HepG2 (cell line): ENCODE results near the gene MLC1. TPM values are rescaled to one million over a fixed set of nuclear protein-coding genes. Genes with fewer than 3 reads are reported as not detected.

Experiments used
- ATAC-seq: fragments of 200-7000 bp; cut with Tn5 transposase; 3 replicates; pipeline ENCODE4 v1.9.1; 2020; ENCODE audit warnings: mild to moderate bottlenecking, moderate library complexity
- BruUV-seq: library from RNA; stranded (reverse); fragments of 400-500 nt; replicated peaks from 2 replicates; lab custom pipeline; 2021; lab: Mats Ljungman, UMichigan
- CTCF ChIA-PET: fragments of 300-600 bp; formaldehyde crosslinking; extraction: SDS; loops from one replicate; lab custom pipeline; 2021; ENCODE audit warnings: low total read pairs, inconsistent platforms, low intra/inter-chr PET ratio; lab: Yijun Ruan, JAX
- POLR2A ChIA-PET: fragments of 350-600 bp; sonication (Branson Sonifier 250); formaldehyde crosslinking; loops from one replicate; lab custom pipeline; 2020; ENCODE audit warnings: antibody characterized with exemption, inconsistent platforms; lab: Yijun Ruan, JAX
- DNase-seq: peaks from one replicate; pipeline ENCODE4 v3.0.0-alpha.2; 2015; ENCODE audit warnings: low spot score
- FAIRE-seq: peaks from 3 replicates; lab custom pipeline; 2011; peaks lifted over from hg19 to GRCh38; lab: Jason Lieb, UNC
- H2AFZ ChIP-seq: one replicate; pipeline ENCODE4 v1.6.1; 2011; ENCODE audit warnings: low read length, inconsistent platforms
- H3K27ac ChIP-seq: fragments of 300-600 bp; 3 replicates; pipeline ENCODE4 v1.8.0; 2011; ENCODE audit warnings: mixed run types, mild to moderate bottlenecking, mixed read lengths, low read length, inconsistent platforms; ENCODE audit not compliant: insufficient read depth; ENCODE audit errors: extremely low read length
- H3K27me3 ChIP-seq, 2 experiments: fragments of 200-600 bp in 1 of 2; 2 replicates in 1 of 2; 3 replicates in 1 of 2; pipeline versions ENCODE4 v1.6.0 to v1.8.0; 2011; ENCODE audit warnings: low read length in 2 of 2, mild to moderate bottlenecking in 2 of 2, moderate library complexity in 2 of 2, inconsistent platforms in 1 of 2; ENCODE audit not compliant: insufficient read depth in 2 of 2, control insufficient read depth in 1 of 2
- H3K36me3 ChIP-seq, 2 experiments: fragments of 200-600 bp in 1 of 2; replicated peaks in 1 of 2; 2 replicates in 1 of 2; 3 replicates in 1 of 2; pipeline versions ENCODE4 v1.5.1 to v1.8.0; 2011; ENCODE audit warnings: low read length in 2 of 2, inconsistent platforms in 1 of 2; ENCODE audit not compliant: insufficient read depth in 2 of 2, control insufficient read depth in 1 of 2
- H3K4me1 ChIP-seq: 2 replicates; pipeline ENCODE4 v1.5.1; 2012; ENCODE audit warnings: low read length, inconsistent platforms; ENCODE audit not compliant: insufficient read depth
- H3K4me2 ChIP-seq: 2 replicates; pipeline ENCODE4 v1.6.0; 2011; ENCODE audit warnings: low read depth, low read length, inconsistent platforms
- H3K4me3 ChIP-seq, 3 experiments: fragments of 200-600 bp in 1 of 3; sonication (generic), shearing (Covaris generic) in 1 of 3; replicated peaks in 1 of 3; 2 replicates each; pipeline ENCODE4 v1.5.1; 2011 to 2016; ENCODE audit warnings: low read length in 3 of 3, inconsistent platforms in 2 of 3, low read depth in 2 of 3, mild to moderate bottlenecking in 2 of 3, control low read depth in 1 of 3, mixed read lengths in 1 of 3; ENCODE audit not compliant: insufficient read depth in 1 of 3
- H3K79me2 ChIP-seq: one replicate; pipeline ENCODE4 v1.6.1; 2011; ENCODE audit warnings: low read length, inconsistent platforms; ENCODE audit not compliant: insufficient read depth
- H3K9ac ChIP-seq: 2 replicates; pipeline ENCODE4 v1.6.0; 2011; ENCODE audit warnings: mild to moderate bottlenecking, low read depth, low read length, inconsistent platforms; ENCODE audit not compliant: insufficient read depth
- H3K9me3 ChIP-seq: 2 replicates; pipeline ENCODE4 v1.5.1; 2012; ENCODE audit warnings: mild to moderate bottlenecking, low read length
- H4K20me1 ChIP-seq: 2 replicates; pipeline ENCODE4 v1.6.0; 2011; ENCODE audit warnings: inconsistent platforms, mild to moderate bottlenecking, low read length, moderate library complexity; ENCODE audit not compliant: insufficient read depth
- ARNT2 ChIP-seq: sonication (generic); formaldehyde crosslinking; IDR thresholded peaks from 2 replicates; pipeline ENCODE4 v1.8.0; 2022; ENCODE audit warnings: mild to moderate bottlenecking, low read depth, missing genetic modification reagents, moderate library complexity
- BORCS8-MEF2B ChIP-seq: sonication (generic); formaldehyde crosslinking; IDR thresholded peaks from 2 replicates; pipeline ENCODE4 v1.8.0; 2022; ENCODE audit warnings: mild to moderate bottlenecking, missing genetic modification reagents
- ETV5 ChIP-seq: IDR thresholded peaks from 2 replicates; pipeline ENCODE4 v1.6.1; 2018; ENCODE audit warnings: missing biosample characterization, missing genetic modification reagents, inconsistent platforms, borderline replicate concordance
- ETV6 ChIP-seq: sonication (generic); formaldehyde crosslinking; conservative IDR thresholded peaks from 2 replicates; pipeline ENCODE4 v1.4.0; 2020; ENCODE audit warnings: missing genetic modification reagents
- FOSL2 ChIP-seq: sonication (generic); formaldehyde crosslinking; IDR thresholded peaks from 2 replicates; pipeline ENCODE4 v1.4.0; 2020; ENCODE audit warnings: missing genetic modification reagents
- GABPA ChIP-seq, 2 experiments: IDR thresholded peaks; 2 replicates each; pipeline ENCODE4 v1.6.1; 2011 to 2016; ENCODE audit warnings: low read depth in 2 of 2, low read length in 1 of 2, missing biosample characterization in 1 of 2, missing genetic modification characterization in 1 of 2
- GABPB1 ChIP-seq: IDR thresholded peaks from 2 replicates; pipeline ENCODE4 v1.6.1; 2016; ENCODE audit warnings: mild to moderate bottlenecking, missing genetic modification reagents, moderate library complexity, missing compliant biosample characterization
- NFKB2 ChIP-seq: sonication (generic); formaldehyde crosslinking; IDR thresholded peaks from 2 replicates; pipeline ENCODE4 v1.4.0; 2020; ENCODE audit warnings: missing genetic modification reagents, borderline replicate concordance
- SALL2 ChIP-seq: sonication (generic); formaldehyde crosslinking; IDR thresholded peaks from 2 replicates; pipeline ENCODE4 v1.8.1; 2023; ENCODE audit warnings: mild to moderate bottlenecking, missing genetic modification reagents, inconsistent platforms
- TFDP2 ChIP-seq: sonication (generic); formaldehyde crosslinking; IDR thresholded peaks from 2 replicates; pipeline ENCODE4 v1.4.0; 2020; ENCODE audit warnings: missing genetic modification reagents
- XRCC5 ChIP-seq: fragments of 200-400 bp; formaldehyde crosslinking; optimal IDR thresholded peaks from 2 replicates; pipeline ENCODE3; 2017; ENCODE audit warnings: mild to moderate bottlenecking, low read length
- ZNF224 ChIP-seq: sonication (generic); formaldehyde crosslinking; IDR thresholded peaks from 2 replicates; pipeline ENCODE4 v1.5.0; 2020; ENCODE audit warnings: mild to moderate bottlenecking, missing genetic modification reagents
- ZNF274 ChIP-seq: sonication (generic); formaldehyde crosslinking; IDR thresholded peaks from 2 replicates; pipeline ENCODE4 v1.5.1; 2020; ENCODE audit warnings: mild to moderate bottlenecking, missing genetic modification reagents
- ZNF512 ChIP-seq: sonication (generic); formaldehyde crosslinking; IDR thresholded peaks from 2 replicates; pipeline ENCODE4 v1.4.0; 2020; ENCODE audit warnings: mild to moderate bottlenecking, missing genetic modification reagents
- ZNF549 ChIP-seq: sonication (generic); formaldehyde crosslinking; IDR thresholded peaks from 2 replicates; pipeline ENCODE4 v1.5.0; 2020; ENCODE audit warnings: missing genetic modification reagents
- ZNF563 ChIP-seq: sonication (generic); formaldehyde crosslinking; IDR thresholded peaks from 2 replicates; pipeline ENCODE4 v1.8.0; 2022; ENCODE audit warnings: mild to moderate bottlenecking, moderate library complexity, missing genetic modification reagents
- ZNF607 ChIP-seq: sonication (generic); formaldehyde crosslinking; IDR thresholded peaks from 2 replicates; pipeline ENCODE4 v1.5.1; 2020; ENCODE audit warnings: missing genetic modification reagents, mild to moderate bottlenecking, borderline replicate concordance
- WGBS: methylation state at CpG from one replicate; pipeline ENCODE4 v1.1.6; 2017; ENCODE audit warnings: low lambda C conversion rate; 5-methylcytosine and 5-hydroxymethylcytosine counted together
- in situ Hi-C: cut with HindIII; loops from 2 replicates; pipeline ENCODE4 v1.10.0; 2017; ENCODE audit warnings: low pct_unique_long_range_greater_than_20kb; ENCODE audit not compliant: extremely low pct_ligation_motif_present
- intact Hi-C: fragments of 100-400 bp; cut with micrococcal nuclease; formaldehyde crosslinking; loops from one replicate; pipeline ENCODE4 v1.10.0; 2022; ENCODE audit not compliant: unreplicated experiment
- polyA plus RNA-seq, 8 experiments: library from polyadenylated mRNA; depleted of rRNA in 3 of 8; stranded (reverse) in 7 of 8; unstranded in 1 of 8; fragments of >200 nt; fragmentation: Illumina TruSeq in 4 of 8; extraction: Trizol in 4 of 8; gene quantifications; 2 replicates each; pipeline versions ENCODE4 v1.2.1 to v1.2.3, GENCODE V29; 2011 to 2016; ENCODE audit warnings: low read depth in 4 of 8, missing spikeins in 1 of 8, mixed read lengths in 1 of 8; ENCODE audit not compliant: insufficient read depth in 1 of 8
- total RNA-seq, 5 experiments: library from RNA; depleted of rRNA; stranded (reverse); fragments of >200 nt; fragmentation: Illumina TruSeq; extraction: Trizol; gene quantifications; 2 replicates each; pipeline ENCODE4 v1.2.3, GENCODE V29; 2016; ENCODE audit warnings: low read depth in 1 of 5
- TF ChIP-seq, protein P1 (sequence below): sonication (generic); formaldehyde crosslinking; IDR thresholded peaks from 2 replicates; pipeline ENCODE4 v1.5.0; 2020; ENCODE audit warnings: missing genetic modification reagents, mild to moderate bottlenecking, borderline replicate concordance

MLC1 gene
- total and polyA plus RNA-seq, 2 of the 13 experiments (the other 11 are each of a cell fraction or from before 2014, with no cell fraction given), result not detected

DNA sequence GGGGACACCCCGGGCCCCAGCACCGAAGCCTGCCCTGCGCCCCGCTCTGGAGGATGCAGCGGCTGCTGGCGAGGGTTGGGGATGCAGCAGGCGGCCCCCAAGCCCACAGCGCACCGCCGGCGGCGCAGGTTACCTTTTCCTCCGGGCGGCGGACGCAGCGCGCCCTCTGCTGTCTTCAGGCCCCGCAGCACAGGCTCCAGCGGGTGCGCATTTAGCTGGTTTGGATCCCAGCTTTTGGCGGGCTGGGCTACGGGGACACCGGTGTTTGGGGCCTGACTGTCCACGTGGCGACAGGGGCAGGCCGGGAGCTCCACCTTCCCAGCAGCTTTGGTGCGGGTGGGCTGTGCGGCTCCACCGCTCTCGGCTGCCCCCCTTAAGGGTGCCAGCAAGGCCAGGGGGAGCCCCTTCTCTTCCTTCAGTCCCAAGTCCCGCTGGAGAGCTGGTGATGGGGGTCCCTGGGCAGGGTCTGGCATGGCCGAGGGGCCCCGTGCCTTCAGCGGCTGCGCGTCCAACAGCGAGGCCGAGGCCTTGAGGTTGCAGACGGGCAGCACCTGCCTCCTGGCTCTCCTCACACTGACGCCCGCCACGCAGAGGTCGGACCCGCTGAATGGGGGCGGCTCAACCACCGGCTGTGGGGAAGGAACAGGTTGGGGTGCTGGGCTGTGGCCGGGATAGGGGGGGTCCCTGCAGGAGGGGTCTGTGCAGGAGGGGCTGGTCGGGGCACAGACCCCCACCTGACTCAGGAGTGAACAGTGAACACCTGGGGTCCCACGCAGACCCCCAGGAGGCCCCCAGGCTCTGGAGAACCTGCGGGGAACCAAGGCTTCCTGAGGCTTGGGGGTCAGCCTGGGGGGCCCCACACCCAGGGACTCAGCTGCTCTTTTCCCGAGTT is 54.7 kb downstream of the MLC1 start:
- POLR2A ChIA-PET, result interaction anchor here (0.7 to 1.0 kb wide), 3 partner anchors 60 to 100 kb away, joined by 3 to 4 read pairs (median 3); no protein-coding TSS in a partner anchor
- no peaks in the 10 kb centered on the region for H4K20me1 ChIP-seq
- H3K4me2 ChIP-seq, result peak overlapping the region; percentile 36; the same call in 1 of the 2 replicates
- H3K36me3 ChIP-seq, result no peaks in the 10 kb centered on the region
- H2AFZ ChIP-seq, result no peak overlapping the region
- FAIRE-seq (no peak), ATAC-seq (peak; percentile 93), DNase-seq (peak; percentile 44)
- H3K9me3 ChIP-seq, result no peaks in the 10 kb centered on the region
- peak overlapping the region in 1 of 3 experiments; percentile 16; a peak in 1 of 6 replicates for H3K4me3 ChIP-seq
- peaks cover 8 to 63% of the 10 kb centered on the region in 2 experiments for H3K27me3 ChIP-seq
- 19% methylated on average over 24 of the region's 52 CpGs for WGBS
- in situ Hi-C loops, result loop anchor here (5.0 kb wide), 2 partner anchors 98 to 263 kb away; no protein-coding TSS in a partner anchor
- intact Hi-C loops, result loop anchor here (1.0 to 10.0 kb wide), 3 partner anchors 38 to 266 kb away; no protein-coding TSS in a partner anchor
- no peaks in the 10 kb centered on the region for H3K79me2 ChIP-seq
- no peaks in the 10 kb centered on the region for H3K4me1 ChIP-seq
- CTCF ChIA-PET, result interaction anchor here (3.8 kb wide), 1 partner anchor 100 kb away, joined by 63 read pairs; no protein-coding TSS in a partner anchor
- no TSS peak for BruUV-seq
- no peak overlapping the region for H3K27ac ChIP-seq
- H3K9ac ChIP-seq, result no peak overlapping the region
- TF ChIP-seq TFDP2 (CRISPR knock-in tag) (peak; percentile 31; the same call in 1 of the 2 replicates), ZNF512 (CRISPR knock-in tag) (no peak), SALL2 (CRISPR knock-in tag) (peak; percentile 44; the same call in 1 of the 2 replicates), ETV6 (CRISPR knock-in tag) (0 out of 2 replicates have a peak, but pooled peaks have one; percentile 45), ZNF549 (CRISPR knock-in tag) (no peak), ZNF563 (peak; percentile 26; the same call in 1 of the 2 replicates), ARNT2 (peak; percentile 76), ZNF607 (CRISPR knock-in tag) (0 out of 2 replicates have a peak, but pooled peaks have one; percentile 20), GABPA (IDR thresholded peaks at IDR 0.05; ENCODE audit: low read depth, low read length) (no peak), GABPA (CRISPR knock-in tag; IDR thresholded peaks at IDR 0.05; ENCODE audit: low read depth) (no peak), ETV5 (CRISPR knock-in tag) (peak; percentile 40; the same call in 1 of the 2 replicates), XRCC5 (peak; percentile 76), NFKB2 (peak; percentile 41; the same call in 1 of the 2 replicates), ZNF224 (no peak), GABPB1 (CRISPR knock-in tag) (peak; percentile 44; the same call in 1 of the 2 replicates), BORCS8-MEF2B (0 out of 2 replicates have a peak, but pooled peaks have one; percentile 30), FOSL2 (CRISPR knock-in tag) (peak; percentile 17; the same call in 1 of the 2 replicates), ZNF274 (CRISPR knock-in tag) (no peak)
- TF ChIP-seq, protein P1, sequence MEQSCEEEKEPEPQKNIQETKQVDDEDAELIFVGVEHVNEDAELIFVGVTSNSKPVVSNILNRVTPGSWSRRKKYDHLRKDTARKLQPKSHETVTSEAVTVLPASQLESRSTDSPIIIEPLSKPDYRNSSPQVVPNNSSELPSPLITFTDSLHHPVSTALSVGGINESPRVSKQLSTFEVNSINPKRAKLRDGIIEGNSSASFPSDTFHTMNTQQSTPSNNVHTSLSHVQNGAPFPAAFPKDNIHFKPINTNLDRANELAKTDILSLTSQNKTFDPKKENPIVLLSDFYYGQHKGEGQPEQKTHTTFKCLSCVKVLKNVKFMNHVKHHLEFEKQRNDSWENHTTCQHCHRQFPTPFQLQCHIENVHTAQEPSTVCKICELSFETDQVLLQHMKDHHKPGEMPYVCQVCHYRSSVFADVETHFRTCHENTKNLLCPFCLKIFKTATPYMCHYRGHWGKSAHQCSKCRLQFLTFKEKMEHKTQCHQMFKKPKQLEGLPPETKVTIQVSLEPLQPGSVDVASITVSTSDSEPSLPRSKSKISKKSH, result peak; percentile 30; the same call in 1 of the 2 replicates
